NB4 (cell line): Measurements from ENCODE around the gene RAD51C.

ENCODE experiments used
- CTCF ChIP-seq: IDR thresholded peaks from one replicate; pipeline ENCODE4 v1.5.1; 2012; ENCODE audit warnings: low read depth, low read length
- MAX ChIP-seq: IDR thresholded peaks from 2 replicates; pipeline ENCODE4 v1.6.1; 2011; ENCODE audit warnings: low read depth, low read length
- MYC ChIP-seq: IDR thresholded peaks from 2 replicates; pipeline ENCODE4 v1.6.1; 2011; ENCODE audit warnings: low read depth, low read length
- POLR2A ChIP-seq: IDR thresholded peaks from 2 replicates; pipeline ENCODE4 v1.6.1; 2011; ENCODE audit warnings: mild to moderate bottlenecking; ENCODE audit not compliant: insufficient read length; ENCODE audit errors: extremely low read depth

DNA sequence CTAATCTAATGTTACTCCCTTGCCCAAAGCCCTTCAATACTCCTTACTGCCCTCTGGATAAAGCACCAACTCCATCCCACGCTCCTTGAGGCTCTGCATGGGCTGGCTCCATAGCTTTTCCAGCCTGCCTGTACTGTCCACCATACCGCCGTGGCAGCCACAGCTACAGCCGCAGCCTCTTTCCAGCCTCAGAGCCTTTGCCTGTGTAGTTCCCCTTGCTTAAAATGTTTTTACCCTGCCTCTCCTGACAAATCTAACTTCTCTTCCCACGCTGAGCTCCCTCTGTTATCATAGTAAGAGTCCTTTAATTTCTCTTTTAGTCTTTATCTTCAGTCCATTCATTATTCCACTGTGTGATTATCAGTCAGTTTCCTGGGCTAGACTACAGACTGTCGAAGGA is 22.5 kb upstream of the RAD51C start:
- no peak for TF ChIP-seq MYC
- no peak for TF ChIP-seq CTCF
- TF ChIP-seq POLR2A, result no peak
- TF ChIP-seq MAX, result no peak
